H54 (cell line): ENCODE measurements around the gene PIGT.

ENCODE experiments used
- DNase-seq: peaks from one replicate; pipeline ENCODE4 v3.0.0; 2011; ENCODE audit warnings: low spot score, mixed read lengths; ENCODE audit not compliant: insufficient read length
- FAIRE-seq: peaks from 3 replicates; lab custom pipeline; 2011; peaks lifted over from hg19 to GRCh38; lab: Jason Lieb, UNC
- POLR2A ChIP-seq: IDR thresholded peaks from 2 replicates; pipeline ENCODE4 v1.6.1; 2011; ENCODE audit warnings: low read depth, mild to moderate bottlenecking, low read length

PIGT gene

DNA sequence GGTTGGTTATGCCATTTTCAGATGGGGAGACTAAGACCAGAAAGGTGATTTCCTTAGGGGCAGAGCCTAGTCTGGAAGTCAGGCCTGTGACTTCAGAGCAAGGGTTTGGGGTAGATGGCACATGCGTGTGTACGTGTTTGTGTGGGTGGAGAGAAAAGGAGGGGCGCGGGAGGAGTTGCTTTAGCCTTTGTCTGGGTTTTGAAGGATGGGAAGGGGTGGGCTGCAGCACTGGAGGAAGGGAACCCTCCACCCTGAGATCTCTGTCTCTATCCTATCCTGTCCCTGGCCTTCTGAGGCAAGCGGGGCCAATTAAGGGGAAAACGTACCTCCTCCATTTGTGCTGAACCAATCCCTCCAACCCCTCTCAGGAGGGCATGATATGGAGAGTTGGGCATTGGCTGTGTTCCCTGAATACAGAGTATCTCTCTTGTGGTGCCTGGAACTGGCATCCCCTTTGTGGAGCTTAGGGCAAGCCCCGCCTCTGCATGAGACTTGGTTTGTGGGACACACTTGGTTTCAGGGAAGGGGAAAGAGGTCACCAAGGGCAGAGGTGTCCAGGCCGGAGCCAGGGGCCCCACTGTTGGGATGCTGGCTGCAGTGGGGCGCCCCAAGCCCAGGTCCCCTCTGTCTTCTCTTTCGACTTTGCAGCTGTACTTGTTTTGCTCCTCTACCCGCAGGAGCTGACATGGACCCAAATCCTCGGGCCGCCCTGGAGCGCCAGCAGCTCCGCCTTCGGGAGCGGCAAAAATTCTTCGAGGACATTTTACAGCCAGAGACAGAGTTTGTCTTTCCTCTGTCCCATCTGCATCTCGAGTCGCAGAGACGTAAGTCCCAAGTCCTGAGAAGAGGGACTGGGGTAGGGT, 7.9 kb upstream of the PIGT start, which contains the start of gene DBNDD2:
DBNDD2 (plus strand) TSS at position 507 of the 863 bp plus-strand sequence; CDS start at position 686, 179 bp downstream.
- no peak for TF ChIP-seq POLR2A
- FAIRE-seq (no peak), DNase-seq (no peak)

DNA sequence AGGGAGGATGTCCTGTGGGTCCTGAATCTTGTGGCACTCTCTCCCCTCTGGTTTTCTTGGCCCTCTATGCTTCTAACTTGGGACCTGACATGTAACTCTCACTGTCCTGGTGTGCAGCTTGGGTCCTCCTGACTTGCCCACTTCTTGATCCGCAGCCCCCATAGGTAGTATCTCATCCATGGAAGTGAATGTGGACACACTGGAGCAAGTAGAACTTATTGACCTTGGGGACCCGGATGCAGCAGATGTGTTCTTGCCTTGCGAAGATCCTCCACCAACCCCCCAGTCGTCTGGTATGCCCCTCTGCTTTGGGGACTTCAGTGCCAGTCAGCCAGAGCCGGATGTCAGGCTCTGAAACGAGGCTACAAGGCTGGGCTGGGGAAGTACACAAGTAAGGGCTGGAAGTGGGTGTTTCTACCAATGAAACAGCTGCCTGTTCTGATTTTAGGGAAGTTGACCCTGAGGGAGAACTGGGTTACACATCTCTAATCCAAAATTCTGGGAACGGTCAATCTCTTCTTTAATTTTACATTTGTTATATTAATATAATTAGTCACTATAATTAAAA, 7.2 kb upstream of the PIGT start:
- no peak for FAIRE-seq
- no peak for TF ChIP-seq POLR2A
- no peak for DNase-seq

DNA sequence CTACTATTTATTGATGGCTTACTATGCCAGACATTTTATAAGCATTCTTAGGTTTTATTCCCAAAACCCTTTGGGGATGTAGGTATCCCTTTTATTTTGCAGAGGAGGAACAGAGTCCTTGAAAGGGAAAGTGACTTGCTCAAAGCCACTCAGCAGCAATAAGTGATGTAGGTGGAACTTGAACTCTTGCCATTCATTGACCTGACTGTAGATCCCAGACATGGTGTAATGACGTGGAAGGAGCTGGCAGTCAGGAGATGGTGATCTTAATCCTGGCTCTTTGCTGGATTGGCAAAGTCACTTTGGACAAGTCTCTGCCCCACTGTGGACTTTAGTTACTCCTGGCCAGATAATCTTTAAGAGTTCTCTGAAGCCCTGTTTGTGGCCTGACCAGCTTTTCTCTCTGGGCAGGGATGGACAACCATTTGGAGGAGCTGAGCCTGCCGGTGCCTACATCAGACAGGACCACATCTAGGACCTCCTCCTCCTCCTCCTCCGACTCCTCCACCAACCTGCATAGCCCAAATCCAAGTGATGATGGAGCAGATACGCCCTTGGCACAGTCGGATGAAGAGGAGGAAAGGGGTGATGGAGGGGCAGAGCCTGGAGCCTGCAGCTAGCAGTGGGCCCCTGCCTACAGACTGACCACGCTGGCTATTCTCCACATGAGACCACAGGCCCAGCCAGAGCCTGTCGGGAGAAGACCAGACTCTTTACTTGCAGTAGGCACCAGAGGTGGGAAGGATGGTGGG, 6.2 kb upstream of the PIGT start:
- DNase-seq: no peak
- no peak for TF ChIP-seq POLR2A
- no peak for FAIRE-seq

DNA sequence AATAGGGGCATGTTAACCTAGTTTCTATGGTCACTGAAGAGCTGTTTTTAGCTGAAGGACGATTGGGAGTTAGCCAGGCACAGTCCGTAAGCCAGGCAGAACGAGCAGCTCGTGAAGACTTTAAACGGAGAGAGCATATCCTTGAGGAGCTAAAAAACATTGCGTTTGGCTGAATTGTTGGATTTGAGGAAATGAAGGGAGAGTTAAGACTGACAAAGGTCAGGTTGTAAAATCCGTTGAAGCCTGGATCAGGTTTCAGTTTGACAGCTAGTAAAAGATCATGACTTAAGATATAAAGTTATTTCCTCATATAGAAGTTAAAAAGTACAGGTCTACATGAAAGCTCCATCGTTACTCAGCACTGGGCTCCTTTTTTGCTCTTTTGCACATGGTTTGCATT, 5.1 kb upstream of the PIGT start:
- FAIRE-seq (no peak), DNase-seq (no peak)
- TF ChIP-seq POLR2A: no peak

DNA sequence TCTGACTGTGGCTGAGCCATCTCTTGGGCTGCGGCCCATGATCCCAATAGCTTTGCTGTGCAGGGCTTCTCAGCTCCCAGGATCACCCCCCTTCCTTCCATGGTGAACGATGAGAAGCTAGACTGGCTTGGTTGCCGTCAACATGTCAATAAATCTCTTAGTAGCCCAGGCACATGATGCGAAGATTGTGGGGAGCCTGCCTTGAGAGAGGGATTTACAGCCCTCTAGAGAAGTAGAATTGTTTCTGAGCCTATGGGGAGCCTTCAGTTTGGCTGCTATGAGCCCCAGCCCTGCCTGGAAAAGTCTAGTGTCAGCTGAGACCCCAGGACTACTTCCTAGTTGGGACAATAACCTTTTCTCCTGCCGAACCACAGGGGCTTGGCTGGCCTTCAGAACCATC, 3.3 kb upstream of the PIGT start:
- DNase-seq (no peak), FAIRE-seq (no peak)
- TF ChIP-seq POLR2A: no peak

DNA sequence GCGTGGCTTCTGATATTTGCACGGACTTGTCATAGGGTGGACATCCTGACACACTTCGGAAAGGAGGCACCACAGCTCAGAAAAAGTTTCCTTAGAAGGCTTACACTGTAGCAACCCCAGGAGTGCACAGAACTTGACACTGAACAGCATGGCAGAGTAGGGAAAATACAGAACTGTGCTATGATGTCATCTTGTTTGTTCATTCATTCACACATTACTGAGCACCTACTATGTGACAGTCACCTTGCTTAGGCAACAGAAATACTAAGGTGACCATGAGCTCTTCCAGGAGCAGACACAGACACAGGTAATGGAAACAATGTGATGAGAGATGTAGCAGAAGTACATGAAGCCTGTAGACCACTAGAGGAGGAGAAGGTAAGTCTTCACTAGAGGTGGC, 2.5 kb upstream of the PIGT start:
- FAIRE-seq: no peak
- no peak for TF ChIP-seq POLR2A
- DNase-seq: no peak

DNA sequence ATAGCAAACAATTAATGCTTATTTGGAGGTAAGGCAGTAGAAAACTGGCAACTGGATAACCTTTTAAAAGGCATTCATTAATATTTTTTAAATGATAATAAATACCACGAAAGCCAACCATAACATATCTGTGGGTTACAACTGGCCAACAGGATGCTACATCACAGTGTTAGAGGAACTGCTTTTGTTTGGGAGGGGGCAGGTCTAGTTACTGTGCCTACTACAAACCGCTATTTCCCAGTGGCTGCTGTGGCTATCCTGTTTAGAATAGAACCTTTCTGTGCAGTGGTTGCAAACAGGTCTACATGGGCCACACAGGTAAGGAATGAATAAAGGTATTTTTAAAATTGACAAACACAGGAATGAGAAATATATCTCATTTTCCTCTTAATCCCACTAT, 976 bp downstream of the PIGT start:
- FAIRE-seq: no peak
- DNase-seq: no peak
- TF ChIP-seq POLR2A: no peak

DNA sequence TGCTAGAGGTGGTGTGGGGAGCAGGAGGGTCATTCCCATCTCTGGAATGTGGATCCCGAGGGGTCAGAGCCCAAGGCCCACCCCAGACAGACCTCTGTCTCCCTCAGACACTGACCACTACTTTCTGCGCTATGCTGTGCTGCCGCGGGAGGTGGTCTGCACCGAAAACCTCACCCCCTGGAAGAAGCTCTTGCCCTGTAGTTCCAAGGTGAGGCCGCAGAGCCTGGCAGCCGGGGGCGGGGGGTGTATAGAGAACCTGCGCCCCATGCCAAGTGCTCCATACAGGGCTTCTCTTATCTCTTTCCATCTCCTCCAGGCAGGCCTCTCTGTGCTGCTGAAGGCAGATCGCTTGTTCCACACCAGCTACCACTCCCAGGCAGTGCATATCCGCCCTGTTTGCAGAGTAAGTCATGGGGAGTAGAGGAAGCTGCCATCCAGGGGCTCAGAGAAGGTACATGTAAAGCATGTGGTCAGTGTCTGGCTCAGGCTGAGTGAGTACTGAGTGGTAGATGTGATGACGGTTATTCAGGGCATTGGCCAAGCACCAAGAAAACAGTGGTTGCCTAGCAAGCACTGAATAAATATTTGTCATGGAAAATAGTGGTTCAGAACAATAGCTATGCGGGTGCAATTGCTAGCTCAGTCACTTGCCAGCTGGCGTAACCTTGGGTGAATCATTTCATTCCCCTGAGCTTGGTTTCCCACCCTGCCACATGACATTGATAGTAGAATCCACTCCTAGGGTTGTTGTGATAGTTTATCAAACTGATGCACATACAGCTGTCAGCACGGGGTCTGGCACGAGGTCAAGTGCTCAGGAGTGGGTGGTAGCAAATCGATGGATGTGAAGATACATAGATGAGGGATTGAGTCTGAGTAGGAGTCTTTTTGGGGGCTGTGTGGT, 3.5 kb downstream of the PIGT start:
- TF ChIP-seq POLR2A: no peak
- DNase-seq (peak; percentile 74), FAIRE-seq (peak; percentile 91)

DNA sequence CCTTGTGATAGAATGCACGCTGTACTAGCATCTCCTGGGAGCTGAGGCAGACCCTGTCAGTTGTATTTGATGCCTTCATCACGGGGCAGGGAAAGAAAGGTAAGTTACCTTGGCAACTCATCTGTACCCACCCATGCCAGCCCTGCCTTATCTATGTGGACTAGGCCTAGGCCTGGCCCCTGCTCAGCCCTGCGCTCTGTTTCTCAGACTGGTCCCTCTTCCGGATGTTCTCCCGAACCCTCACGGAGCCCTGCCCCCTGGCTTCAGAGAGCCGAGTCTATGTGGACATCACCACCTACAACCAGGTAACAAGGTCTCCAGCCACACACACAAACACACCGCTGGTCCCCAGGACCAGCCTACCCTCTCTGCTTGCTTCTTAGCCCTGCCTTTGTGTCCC, 4.2 kb downstream of the PIGT start:
- no peak for TF ChIP-seq POLR2A
- no peak for FAIRE-seq
- DNase-seq: no peak

DNA sequence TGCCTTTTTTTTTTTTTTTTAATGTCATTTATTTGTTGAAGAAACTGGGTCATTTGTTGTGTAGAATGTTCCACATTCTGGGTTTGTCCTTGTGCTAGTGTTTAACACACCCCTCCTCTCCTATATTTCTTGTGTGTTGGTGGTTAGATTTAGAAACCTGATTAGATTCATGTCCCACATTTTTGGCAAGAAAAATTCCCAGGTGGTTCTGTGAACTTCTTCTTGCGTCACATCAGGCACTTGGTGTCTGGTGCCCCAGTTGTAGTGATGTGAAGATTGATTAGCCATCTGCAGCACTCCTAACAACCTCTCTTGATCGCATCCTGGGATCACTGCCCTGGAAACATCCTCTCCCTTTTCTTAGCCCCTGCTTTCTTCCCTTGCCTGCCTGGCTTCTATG, 7.8 kb downstream of the PIGT start:
- FAIRE-seq (no peak), DNase-seq (no peak)
- TF ChIP-seq POLR2A: no peak

DNA sequence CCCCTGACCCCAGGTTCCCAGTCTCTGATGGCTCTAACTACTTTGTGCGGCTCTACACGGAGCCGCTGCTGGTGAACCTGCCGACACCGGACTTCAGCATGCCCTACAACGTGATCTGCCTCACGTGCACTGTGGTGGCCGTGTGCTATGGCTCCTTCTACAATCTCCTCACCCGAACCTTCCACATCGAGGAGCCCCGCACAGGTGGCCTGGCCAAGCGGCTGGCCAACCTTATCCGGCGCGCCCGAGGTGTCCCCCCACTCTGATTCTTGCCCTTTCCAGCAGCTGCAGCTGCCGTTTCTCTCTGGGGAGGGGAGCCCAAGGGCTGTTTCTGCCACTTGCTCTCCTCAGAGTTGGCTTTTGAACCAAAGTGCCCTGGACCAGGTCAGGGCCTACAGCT, 9.6 kb downstream of the PIGT start:
- no peak for TF ChIP-seq POLR2A
- no peak for DNase-seq
- no peak for FAIRE-seq

DNA sequence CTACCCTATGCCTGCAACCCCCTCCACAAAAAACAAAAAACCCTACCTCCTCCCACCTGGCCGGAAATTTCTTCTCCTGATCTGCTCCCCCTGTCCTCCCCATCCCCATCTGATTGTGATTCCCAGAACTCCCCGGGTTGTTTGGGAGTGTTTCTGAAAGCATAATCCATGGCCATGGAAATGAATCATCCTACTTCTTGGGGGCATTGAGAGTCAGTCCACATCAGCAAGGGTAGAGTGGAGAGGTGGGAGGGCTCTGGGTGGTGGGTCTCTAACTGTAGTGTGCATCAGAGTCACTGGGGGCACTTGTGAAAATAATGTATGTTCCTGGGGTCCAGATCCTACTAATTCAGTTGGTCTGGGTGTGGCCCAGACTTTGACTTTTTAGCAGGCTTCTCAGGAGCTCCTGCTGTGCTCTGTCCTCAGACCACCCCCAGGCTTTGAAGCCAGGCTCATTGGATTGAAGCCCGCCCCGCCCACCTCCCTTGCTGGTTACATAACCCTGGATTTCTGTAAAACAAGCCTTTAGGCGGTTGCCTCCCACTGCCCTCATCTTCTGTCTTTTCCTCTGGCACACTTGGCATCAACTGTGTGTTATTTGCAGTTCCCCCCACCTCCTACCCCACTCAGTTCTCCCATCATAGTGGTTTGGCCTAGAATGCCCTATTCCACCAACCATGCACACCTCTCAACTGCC, 10.5 kb downstream of the PIGT start:
- FAIRE-seq (no peak), DNase-seq (no peak)

More for the DNA sequence above, 10.5 kb downstream of the PIGT start:
- TF ChIP-seq POLR2A: no peak
